Kidney (tissue), 14 donors: Measurements from ENCODE around the gene FLT1. TPM values are rescaled to one million over a fixed set of nuclear protein-coding genes. Genes with fewer than 3 reads are reported as not detected.

ENCODE experiments used
- DNase-seq, 5 donors: peaks; one replicate each; pipeline ENCODE4 v3.0.0-alpha.2; 2013 to 2020
- FAIRE-seq: peaks from 2 replicates; lab custom pipeline; 2012; peaks lifted over from hg19 to GRCh38; lab: Jason Lieb, UNC
- H3K27ac ChIP-seq, 2 donors: one replicate each; pipeline ENCODE4 v1.7.0; 2013; ENCODE audit warnings: low read depth in 2 of 2, low read length in 2 of 2, inconsistent platforms in 1 of 2
- H3K27me3 ChIP-seq: one replicate; pipeline ENCODE4 v1.7.1; 2013; ENCODE audit warnings: low read length, inconsistent platforms; ENCODE audit not compliant: control insufficient read depth, insufficient read depth
- H3K36me3 ChIP-seq, 3 donors: one replicate each; pipeline versions ENCODE4 v1.7.0 to v1.7.1; 2013; ENCODE audit warnings: low read length in 3 of 3, control low read depth in 1 of 3, inconsistent platforms in 1 of 3; ENCODE audit not compliant: insufficient read depth in 3 of 3, control insufficient read depth in 2 of 3
- H3K4me1 ChIP-seq, 3 donors: one replicate each; pipeline versions ENCODE4 v1.7.0 to v1.7.1; 2013; ENCODE audit warnings: low read length in 3 of 3, inconsistent platforms in 1 of 3, low read depth in 1 of 3; ENCODE audit not compliant: control insufficient read depth in 2 of 3, insufficient read depth in 2 of 3
- H3K4me3 ChIP-seq, 3 donors: one replicate each; pipeline versions ENCODE4 v1.7.0 to v1.8.1; 2013; ENCODE audit warnings: low read length in 3 of 3, control low read depth in 1 of 3, inconsistent platforms in 1 of 3
- H3K9ac ChIP-seq, 3 donors: one replicate each; pipeline versions ENCODE4 v1.7.0 to v1.7.1; 2013; ENCODE audit warnings: low read length in 3 of 3, control low read depth in 1 of 3, inconsistent platforms in 1 of 3
- H3K9me3 ChIP-seq, 3 donors: one replicate each; pipeline versions ENCODE4 v1.7.0 to v1.7.1; 2013; ENCODE audit warnings: low read length in 3 of 3, control low read depth in 1 of 3, inconsistent platforms in 1 of 3; ENCODE audit not compliant: control insufficient read depth in 2 of 3, insufficient read depth in 1 of 3
- CTCF ChIP-seq: IDR thresholded peaks from 3 replicates; pipeline ENCODE4 v1.5.1; 2012; ENCODE audit warnings: mild to moderate bottlenecking, moderate library complexity, borderline replicate concordance; ENCODE audit not compliant: insufficient read depth; ENCODE audit errors: extremely low read depth
- intact Hi-C: fragments of 100-400 bp; cut with DNase I; formaldehyde crosslinking; loops from one replicate; pipeline ENCODE4 v1.11.1; 2022
- polyA plus RNA-seq: library from polyadenylated mRNA; stranded (reverse); fragments of 350-450 nt; fragmentation: Illumina TruSeq; extraction: RNeasy Lipid Tissue Mini Kit (QIAGEN cat#74804); gene quantifications from one replicate; pipeline ENCODE4 v1.2.3, GENCODE V29; 2014; ENCODE audit warnings: low read depth, low replicate concordance; ENCODE audit not compliant: insufficient read depth
- total RNA-seq: library from RNA; stranded (reverse); fragmentation: NEBNext Ultra II Directional; extraction: Animal tissue kit (Norgen Biotek cat#: 25700); gene quantifications from one replicate; pipeline ENCODE4 v1.2.1, GENCODE V29; 2021
- donor health status: control.
- donor health status: control.
- donor health status: control.
- donor health status: control.
- donor health status: control.
- donor health status: DM: yes; HTN: yes; CAD: no.
- donor health status: Normal renal cell carcinoma (clear cell type).

FLT1 gene
- total and polyA plus RNA-seq, 2 donors from 2014 or later = 17.2 to 45.7 TPM

- intact Hi-C loops = no loop called here
- Histone ChIP-seq H3K4me3 (no peak overlapping the region), H3K27me3 (no peaks in the 10 kb centered on the region), H3K36me3 (no peaks in the 10 kb centered on the region), H3K9ac (no peak overlapping the region), H3K9me3 (no peaks in the 10 kb centered on the region), H3K4me1 (peaks cover 0 to 11% (median 7%) of the 10 kb centered on the region in 3 donors), H3K27ac (no peak overlapping the region)
- DNase-seq = no peak
- FAIRE-seq = no peak
- TF ChIP-seq CTCF = no peak
These were observed 181.3 kb downstream of the FLT1 start for GRCh38 chr13:28313579-28313978.

DNA sequence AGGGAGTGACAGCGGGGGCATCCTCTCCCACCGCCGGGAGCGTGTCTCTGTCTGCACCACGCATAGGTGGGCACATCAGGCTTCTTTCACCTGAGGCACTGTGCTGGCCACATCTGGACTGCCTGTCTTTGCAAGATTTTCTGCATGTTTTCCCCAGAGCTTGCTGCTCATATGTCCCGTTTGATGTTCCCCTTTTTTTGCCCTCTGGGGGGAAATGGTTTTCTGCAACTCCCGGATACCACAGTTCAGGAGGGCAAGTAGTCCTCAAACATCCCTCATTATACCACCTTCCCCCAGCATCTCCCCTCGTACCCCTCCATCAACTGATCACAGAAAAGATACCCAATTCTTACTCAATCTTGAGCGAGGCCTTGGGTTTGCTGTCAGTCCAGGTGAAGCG, 188.6 kb downstream of the FLT1 start:
- H3K4me3 ChIP-seq = no peak overlapping the region
- no peak overlapping the region for H3K27ac ChIP-seq
- H3K27me3 ChIP-seq = no peaks in the 10 kb centered on the region
- DNase-seq (no peak), FAIRE-seq (no peak)
- no peaks in the 10 kb centered on the region for H3K9me3 ChIP-seq
- H3K9ac ChIP-seq = no peak overlapping the region
- H3K36me3 ChIP-seq = no peaks in the 10 kb centered on the region
- no peaks in the 10 kb centered on the region for H3K4me1 ChIP-seq
- intact Hi-C loops = no loop called here
- no peak for TF ChIP-seq CTCF

GRCh38 chr13:28301839-28302238, 193.1 kb downstream of the FLT1 start:
- H3K9ac ChIP-seq = no peak overlapping the region
- H3K4me3 ChIP-seq = no peak overlapping the region
- TF ChIP-seq CTCF = no peak
- DNase-seq (no peak), FAIRE-seq (no peak)
- H3K9me3 ChIP-seq = no peaks in the 10 kb centered on the region
- no peaks in the 10 kb centered on the region for H3K36me3 ChIP-seq
- no peak overlapping the region for H3K27ac ChIP-seq
- no peaks in the 10 kb centered on the region for H3K4me1 ChIP-seq
- no peaks in the 10 kb centered on the region for H3K27me3 ChIP-seq
- intact Hi-C loops = no loop called here

GRCh38 chr13:28299916-28300315, 195.0 kb downstream of the FLT1 start:
- DNase-seq = no peak
- Histone ChIP-seq H3K36me3 (peaks cover 0 to 4% (median 0%) of the 10 kb centered on the region in 3 donors), H3K27me3 (no peaks in the 10 kb centered on the region), H3K9ac (no peak overlapping the region), H3K4me3 (no peak overlapping the region), H3K4me1 (no peaks in the 10 kb centered on the region), H3K27ac (no peak overlapping the region), H3K9me3 (no peaks in the 10 kb centered on the region)
- TF ChIP-seq CTCF = no peak
- no peak for FAIRE-seq
- intact Hi-C loops = no loop called here
